CD14-positive monocyte (primary cell): ENCODE data around the gene PCGF1. TPM values are rescaled to one million over a fixed set of nuclear protein-coding genes. Genes with fewer than 3 reads are reported as not detected.

Experiments used
- DNase-seq, 3 donors: peaks; one replicate each; pipeline ENCODE4 v3.0.0-alpha.2; 2011 to 2022
- H2AFZ ChIP-seq: 2 replicates; pipeline ENCODE4 v1.6.0; 2012; ENCODE audit warnings: mild to moderate bottlenecking, low read depth, low read length, inconsistent platforms; ENCODE audit not compliant: insufficient read depth, poor library complexity, severe bottlenecking
- H3K27ac ChIP-seq, 2 donors: 1 replicate in 1 of 2; 2 replicates in 1 of 2; pipeline ENCODE4 v1.5.1; 2012 to 2013; ENCODE audit warnings: low read length in 2 of 2, control low read depth in 1 of 2, inconsistent platforms in 1 of 2, low read depth in 1 of 2, mild to moderate bottlenecking in 1 of 2
- H3K27me3 ChIP-seq, 2 donors: one replicate each; pipeline versions ENCODE4 v1.6.0 to v1.6.1; 2011 to 2013; ENCODE audit warnings: low read length in 2 of 2; ENCODE audit not compliant: control insufficient read depth in 2 of 2, insufficient read depth in 2 of 2
- H3K36me3 ChIP-seq, 2 donors: replicated peaks in 1 of 2; 1 replicate in 1 of 2; 2 replicates in 1 of 2; pipeline versions ENCODE4 v1.5.1 to v1.6.1; 2012 to 2013; ENCODE audit warnings: low read length in 2 of 2, control low read depth in 1 of 2, inconsistent platforms in 1 of 2, mild to moderate bottlenecking in 1 of 2; ENCODE audit not compliant: insufficient read depth in 2 of 2, control insufficient read depth in 1 of 2
- H3K4me1 ChIP-seq, 2 donors: 1 replicate in 1 of 2; 2 replicates in 1 of 2; pipeline versions ENCODE4 v1.5.1 to v1.6.1; 2012 to 2013; ENCODE audit warnings: low read length in 2 of 2, control low read depth in 1 of 2, inconsistent platforms in 1 of 2, mild to moderate bottlenecking in 1 of 2, moderate library complexity in 1 of 2; ENCODE audit not compliant: insufficient read depth in 2 of 2, control insufficient read depth in 1 of 2
- H3K4me2 ChIP-seq: replicated peaks from 2 replicates; pipeline ENCODE3; 2012; ENCODE audit warnings: low read length, moderate library complexity, mild to moderate bottlenecking; ENCODE audit not compliant: poor library complexity, severe bottlenecking; ENCODE audit errors: extremely low read depth
- H3K4me3 ChIP-seq, 3 experiments: fragments of 200-600 bp in 1 of 3; sonication (generic) in 1 of 3; replicated peaks in 1 of 3; 1 replicate in 2 of 3; 2 replicates in 1 of 3; pipeline ENCODE4 v1.5.1; 2011 to 2013; ENCODE audit warnings: low read length in 3 of 3, mild to moderate bottlenecking in 3 of 3, control low read depth in 2 of 3, low read depth in 2 of 3, inconsistent platforms in 1 of 3, moderate library complexity in 1 of 3
- H3K79me2 ChIP-seq: 2 replicates; pipeline ENCODE4 v1.6.0; 2012; ENCODE audit warnings: mild to moderate bottlenecking, control low read depth, inconsistent platforms, low read length, moderate library complexity; ENCODE audit not compliant: insufficient read depth
- H3K9ac ChIP-seq: 2 replicates; pipeline ENCODE4 v1.6.0; 2017; ENCODE audit warnings: low read length, mild to moderate bottlenecking; ENCODE audit not compliant: insufficient read depth, poor library complexity, severe bottlenecking
- H3K9me3 ChIP-seq, 2 donors: replicated peaks in 1 of 2; 1 replicate in 1 of 2; 2 replicates in 1 of 2; pipeline versions ENCODE4 v1.5.1 to v1.6.1; 2012 to 2013; ENCODE audit warnings: low read length in 2 of 2, control low read depth in 1 of 2; ENCODE audit not compliant: control insufficient read depth in 1 of 2, insufficient read depth in 1 of 2
- H4K20me1 ChIP-seq: 2 replicates; pipeline ENCODE4 v1.6.0; 2012; ENCODE audit warnings: mild to moderate bottlenecking, low read length, control low read depth, moderate library complexity; ENCODE audit not compliant: insufficient read depth
- H3K27ac Mint-ChIP-seq, 7 donors: one replicate each; pipeline ENCODE4 v1.8.0; 2020; ENCODE audit warnings: mild to moderate bottlenecking in 7 of 7, mixed read lengths in 7 of 7, moderate library complexity in 6 of 7, inconsistent platforms in 2 of 7
- H3K27me3 Mint-ChIP-seq, 3 donors: one replicate each; pipeline ENCODE4 v1.8.0; 2021 to 2022; ENCODE audit warnings: low read depth in 3 of 3, mild to moderate bottlenecking in 3 of 3, mixed read lengths in 3 of 3, moderate library complexity in 3 of 3, inconsistent platforms in 1 of 3
- H3K36me3 Mint-ChIP-seq, 2 donors: one replicate each; pipeline ENCODE4 v1.8.0; 2020; ENCODE audit warnings: mixed read lengths in 2 of 2, inconsistent platforms in 1 of 2, mild to moderate bottlenecking in 1 of 2
- H3K4me1 Mint-ChIP-seq: one replicate; pipeline ENCODE4 v1.8.0; 2020; ENCODE audit warnings: mild to moderate bottlenecking, mixed read lengths
- H3K4me3 Mint-ChIP-seq, 2 donors: one replicate each; pipeline ENCODE4 v1.8.0; 2020; ENCODE audit warnings: mild to moderate bottlenecking in 2 of 2, mixed read lengths in 2 of 2, moderate library complexity in 1 of 2
- H3K9me3 Mint-ChIP-seq, 7 donors: one replicate each; pipeline ENCODE4 v1.8.0; 2020 to 2022; ENCODE audit warnings: mixed read lengths in 7 of 7, mild to moderate bottlenecking in 6 of 7, moderate library complexity in 6 of 7, inconsistent platforms in 2 of 7
- WGBS: methylation state at CpG from one replicate; pipeline ENCODE4 v1.1.5; 2013; ENCODE audit warnings: missing lambda C conversion rate; ENCODE audit not compliant: insufficient coverage; 5-methylcytosine and 5-hydroxymethylcytosine counted together
- intact Hi-C, 2 donors: fragments of 100-400 bp; cut with micrococcal nuclease; formaldehyde crosslinking; loops; one replicate each; pipeline versions ENCODE4 v1.15.0 to v1.15.1; 2023
- polyA plus RNA-seq, 3 donors: library from polyadenylated mRNA; depleted of rRNA in 1 of 3; unstranded in 2 of 3; stranded (reverse) in 1 of 3; fragments of 300-500 nt in 2 of 3; fragments of >200 nt in 1 of 3; fragmentation: Illumina TruSeq in 2 of 3; gene quantifications; 1 replicate in 2 of 3; 2 replicates in 1 of 3; pipeline ENCODE4 v1.2.3, GENCODE V29; 2012 to 2021
- TF ChIP-seq, protein P1 (sequence below): fragments of 200-600 bp; IDR thresholded peaks from one replicate; pipeline ENCODE4 v1.8.0; 2022; ENCODE audit warnings: antibody characterized with exemption, mild to moderate bottlenecking

PCGF1 gene
- polyA plus RNA-seq, 3 donors, result 18.0 to 30.5 (median 20.5) TPM

GRCh38 chr2:74551530-74551929 lies 44.0 kb upstream of the PCGF1 start:
- Mint-ChIP-seq H3K4me3 (no peak overlapping the region), H3K9me3 (no peaks in the 10 kb centered on the region), H3K27ac (peak overlapping the region in 1 of 7 donors; percentile 4), H3K36me3 (peaks cover 16 to 25% of the 10 kb centered on the region in 2 donors), H3K4me1 (peaks cover 46% of the 10 kb centered on the region), H3K27me3 (peaks cover 3 to 7% (median 6%) of the 10 kb centered on the region in 3 donors)
- intact Hi-C loops, result loop anchor here (5.0 kb wide), 1 partner anchor 36 kb away; no protein-coding TSS in a partner anchor
- Histone ChIP-seq H3K4me2 (no peak overlapping the region), H3K4me1 (peaks cover 33 to 52% of the 10 kb centered on the region in 2 donors), H3K9ac (no peak overlapping the region), H4K20me1 (peaks cover 5% of the 10 kb centered on the region), H2AFZ (no peak overlapping the region), H3K79me2 (peaks cover 56% of the 10 kb centered on the region), H3K36me3 (peaks cover 4 to 5% of the 10 kb centered on the region in 2 donors), H3K4me3 (no peak overlapping the region), H3K9me3 (no peaks in the 10 kb centered on the region), H3K27ac (no peak overlapping the region), H3K27me3 (no peaks in the 10 kb centered on the region)
- no peak for DNase-seq
- TF ChIP-seq, protein P1, sequence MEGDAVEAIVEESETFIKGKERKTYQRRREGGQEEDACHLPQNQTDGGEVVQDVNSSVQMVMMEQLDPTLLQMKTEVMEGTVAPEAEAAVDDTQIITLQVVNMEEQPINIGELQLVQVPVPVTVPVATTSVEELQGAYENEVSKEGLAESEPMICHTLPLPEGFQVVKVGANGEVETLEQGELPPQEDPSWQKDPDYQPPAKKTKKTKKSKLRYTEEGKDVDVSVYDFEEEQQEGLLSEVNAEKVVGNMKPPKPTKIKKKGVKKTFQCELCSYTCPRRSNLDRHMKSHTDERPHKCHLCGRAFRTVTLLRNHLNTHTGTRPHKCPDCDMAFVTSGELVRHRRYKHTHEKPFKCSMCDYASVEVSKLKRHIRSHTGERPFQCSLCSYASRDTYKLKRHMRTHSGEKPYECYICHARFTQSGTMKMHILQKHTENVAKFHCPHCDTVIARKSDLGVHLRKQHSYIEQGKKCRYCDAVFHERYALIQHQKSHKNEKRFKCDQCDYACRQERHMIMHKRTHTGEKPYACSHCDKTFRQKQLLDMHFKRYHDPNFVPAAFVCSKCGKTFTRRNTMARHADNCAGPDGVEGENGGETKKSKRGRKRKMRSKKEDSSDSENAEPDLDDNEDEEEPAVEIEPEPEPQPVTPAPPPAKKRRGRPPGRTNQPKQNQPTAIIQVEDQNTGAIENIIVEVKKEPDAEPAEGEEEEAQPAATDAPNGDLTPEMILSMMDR, result no peak

DNA sequence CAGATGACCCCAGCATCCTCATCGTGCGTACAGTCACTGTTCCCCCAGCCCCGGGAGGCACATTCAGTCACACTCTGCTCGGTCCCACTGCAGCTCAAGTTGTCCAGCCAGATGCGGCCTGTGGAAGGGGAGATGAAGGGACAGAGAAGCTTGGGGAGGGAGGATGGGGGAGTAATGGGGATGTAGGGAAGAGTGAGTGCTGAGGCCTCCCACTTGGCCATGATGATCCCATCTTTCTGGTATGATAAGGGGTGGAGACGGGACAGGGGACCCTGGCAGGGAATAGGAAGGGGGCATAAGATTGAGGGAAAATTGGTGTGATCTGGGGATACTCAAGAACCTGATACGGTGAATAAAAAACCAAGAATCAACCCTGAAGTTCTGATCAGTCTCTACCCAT lies 42.7 kb upstream of the PCGF1 start:
- Histone ChIP-seq H3K4me3 (no peak overlapping the region), H3K36me3 (no peaks in the 10 kb centered on the region), H3K27me3 (no peaks in the 10 kb centered on the region), H4K20me1 (no peaks in the 10 kb centered on the region), H3K4me2 (peak overlapping the region; percentile 100), H3K9ac (no peak overlapping the region), H2AFZ (no peak overlapping the region), H3K79me2 (peaks cover 43% of the 10 kb centered on the region), H3K27ac (no peak overlapping the region), H3K4me1 (peaks cover 24 to 39% of the 10 kb centered on the region in 2 donors), H3K9me3 (no peaks in the 10 kb centered on the region)
- intact Hi-C loops, result loop anchor here (5.0 kb wide), 1 partner anchor 37 kb away; no protein-coding TSS in a partner anchor
- Mint-ChIP-seq H3K4me1 (peaks cover 37% of the 10 kb centered on the region), H3K27me3 (peaks cover 3 to 7% (median 6%) of the 10 kb centered on the region in 3 donors), H3K9me3 (no peaks in the 10 kb centered on the region), H3K27ac (no peak overlapping the region), H3K36me3 (peaks cover 17 to 22% of the 10 kb centered on the region in 2 donors), H3K4me3 (peak overlapping the region in 1 of 2 donors; percentile 82)
- WGBS, result 83% methylated on average over 5 of the region's 7 CpGs
- TF ChIP-seq, protein P1, result no peak
- DNase-seq, result no peak
